ENCODE results near the gene PTER.

DNA sequence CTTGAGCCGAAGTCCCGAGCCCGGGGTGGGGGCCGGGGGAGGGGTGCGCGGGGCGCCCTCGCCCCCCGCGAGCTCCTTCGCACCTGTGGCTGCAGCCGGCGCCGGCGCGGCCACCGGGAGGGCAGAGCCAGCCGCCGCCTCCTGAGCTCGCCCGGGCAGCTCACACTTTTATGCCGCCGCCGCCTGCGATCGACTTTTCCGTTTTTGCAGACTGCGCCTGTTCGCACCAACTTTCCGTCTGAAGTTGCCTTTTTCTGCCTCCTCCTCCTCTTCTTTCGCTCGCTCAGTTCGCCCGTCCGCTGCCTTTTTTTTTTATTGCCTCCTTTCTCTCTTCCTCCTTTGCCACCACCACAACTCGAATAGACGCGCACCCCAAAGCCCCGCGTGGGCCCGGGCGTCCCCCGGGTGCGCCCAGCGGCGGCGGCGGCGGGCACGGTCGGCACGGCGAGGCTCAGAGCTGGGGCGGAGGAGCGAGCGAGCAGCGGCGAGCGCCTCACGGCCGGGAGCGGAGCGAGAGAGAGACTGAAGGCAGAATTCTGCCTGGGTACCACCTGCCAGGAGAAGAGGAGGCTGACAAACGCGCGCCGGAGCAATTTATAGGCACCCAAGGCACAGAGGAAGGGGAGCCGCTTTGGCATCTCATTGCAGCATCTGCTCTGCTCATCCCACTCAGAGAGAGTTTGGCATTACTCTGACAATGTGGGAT lies 84.7 kb downstream of the PTER start, which contains the start of gene C1QL3:
- TF ChIP-seq, protein P1, sequence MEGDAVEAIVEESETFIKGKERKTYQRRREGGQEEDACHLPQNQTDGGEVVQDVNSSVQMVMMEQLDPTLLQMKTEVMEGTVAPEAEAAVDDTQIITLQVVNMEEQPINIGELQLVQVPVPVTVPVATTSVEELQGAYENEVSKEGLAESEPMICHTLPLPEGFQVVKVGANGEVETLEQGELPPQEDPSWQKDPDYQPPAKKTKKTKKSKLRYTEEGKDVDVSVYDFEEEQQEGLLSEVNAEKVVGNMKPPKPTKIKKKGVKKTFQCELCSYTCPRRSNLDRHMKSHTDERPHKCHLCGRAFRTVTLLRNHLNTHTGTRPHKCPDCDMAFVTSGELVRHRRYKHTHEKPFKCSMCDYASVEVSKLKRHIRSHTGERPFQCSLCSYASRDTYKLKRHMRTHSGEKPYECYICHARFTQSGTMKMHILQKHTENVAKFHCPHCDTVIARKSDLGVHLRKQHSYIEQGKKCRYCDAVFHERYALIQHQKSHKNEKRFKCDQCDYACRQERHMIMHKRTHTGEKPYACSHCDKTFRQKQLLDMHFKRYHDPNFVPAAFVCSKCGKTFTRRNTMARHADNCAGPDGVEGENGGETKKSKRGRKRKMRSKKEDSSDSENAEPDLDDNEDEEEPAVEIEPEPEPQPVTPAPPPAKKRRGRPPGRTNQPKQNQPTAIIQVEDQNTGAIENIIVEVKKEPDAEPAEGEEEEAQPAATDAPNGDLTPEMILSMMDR (IDR thresholded peaks at IDR 0.05), result no peak
- TF ChIP-seq POLR2A (IDR thresholded peaks at IDR 0.05), result no peak
